HepG2 (cell line): ENCODE results near the gene MEI1. TPM values are rescaled to one million over a fixed set of nuclear protein-coding genes. Genes with fewer than 3 reads are reported as not detected.

Experiments used
- ARID4A ChIP-seq: sonication (generic); formaldehyde crosslinking; IDR thresholded peaks from 2 replicates; pipeline ENCODE4 v1.5.0; 2020; ENCODE audit warnings: mild to moderate bottlenecking, missing genetic modification reagents, borderline replicate concordance
- HDAC1 ChIP-seq: sonication (generic); formaldehyde crosslinking; IDR thresholded peaks from 2 replicates; pipeline ENCODE4 v1.5.1; 2020; ENCODE audit warnings: mild to moderate bottlenecking, missing genetic modification reagents
- MED1 ChIP-seq: sonication (generic); formaldehyde crosslinking; IDR thresholded peaks from 2 replicates; pipeline ENCODE4 v1.4.0; 2020; ENCODE audit warnings: missing genetic modification reagents
- NR2F6 ChIP-seq, 2 experiments: IDR thresholded peaks; 2 replicates each; pipeline ENCODE4 v1.6.1; 2016; ENCODE audit warnings: antibody characterized with exemption in 1 of 2, mild to moderate bottlenecking in 1 of 2
- PAXIP1 ChIP-seq: sonication (generic); formaldehyde crosslinking; conservative IDR thresholded peaks from 2 replicates; pipeline ENCODE4 v1.4.0; 2020; ENCODE audit warnings: mild to moderate bottlenecking, missing genetic modification reagents, moderate library complexity
- PITX1 ChIP-seq: sonication (generic); formaldehyde crosslinking; IDR thresholded peaks from 2 replicates; pipeline ENCODE4 v1.5.1; 2020; ENCODE audit warnings: mild to moderate bottlenecking, missing genetic modification reagents
- SAP130 ChIP-seq: IDR thresholded peaks from 2 replicates; pipeline ENCODE4 v1.6.1; 2016; ENCODE audit warnings: low read depth
- SMAD3 ChIP-seq: sonication (generic); formaldehyde crosslinking; IDR thresholded peaks from 2 replicates; pipeline ENCODE4 v1.4.0; 2020; ENCODE audit warnings: missing genetic modification reagents
- SOX13 ChIP-seq, 3 experiments: fragments of 450-650 bp in 1 of 3; sonication (generic) in 1 of 3; formaldehyde crosslinking in 1 of 3; IDR thresholded peaks in 2 of 3; conservative IDR thresholded peaks in 1 of 3; 2 replicates each; pipeline versions ENCODE4 v1.5.0 to v1.6.1; 2016 to 2020; ENCODE audit warnings: antibody characterized with exemption in 1 of 3, mild to moderate bottlenecking in 1 of 3, missing compliant biosample characterization in 1 of 3, missing genetic modification reagents in 1 of 3, moderate library complexity in 1 of 3
- SOX5 ChIP-seq: IDR thresholded peaks from 2 replicates; pipeline ENCODE4 v1.6.1; 2016; ENCODE audit warnings: borderline replicate concordance
- ZNF574 ChIP-seq: sonication (generic); formaldehyde crosslinking; IDR thresholded peaks from 2 replicates; pipeline ENCODE4 v1.4.0; 2020; ENCODE audit warnings: missing genetic modification reagents
- polyA plus RNA-seq, 8 experiments: library from polyadenylated mRNA; depleted of rRNA in 3 of 8; stranded (reverse) in 7 of 8; unstranded in 1 of 8; fragments of >200 nt; fragmentation: Illumina TruSeq in 4 of 8; extraction: Trizol in 4 of 8; gene quantifications; 2 replicates each; pipeline versions ENCODE4 v1.2.1 to v1.2.3, GENCODE V29; 2011 to 2016; ENCODE audit warnings: low read depth in 4 of 8, missing spikeins in 1 of 8, mixed read lengths in 1 of 8; ENCODE audit not compliant: insufficient read depth in 1 of 8
- total RNA-seq, 5 experiments: library from RNA; depleted of rRNA; stranded (reverse); fragments of >200 nt; fragmentation: Illumina TruSeq; extraction: Trizol; gene quantifications; 2 replicates each; pipeline ENCODE4 v1.2.3, GENCODE V29; 2016; ENCODE audit warnings: low read depth in 1 of 5
- TF ChIP-seq, protein P1 (sequence below), 2 experiments: sonication (generic) in 1 of 2; formaldehyde crosslinking in 1 of 2; IDR thresholded peaks; 2 replicates each; pipeline versions ENCODE4 v1.4.0 to v1.6.1; 2018 to 2020; ENCODE audit warnings: missing genetic modification reagents in 2 of 2, borderline replicate concordance in 1 of 2, low read depth in 1 of 2, mild to moderate bottlenecking in 1 of 2, missing biosample characterization in 1 of 2

MEI1 gene
- total and polyA plus RNA-seq, 2 of the 13 experiments (the other 11 are each of a cell fraction or from before 2014, with no cell fraction given) = 0.75 to 1.9 TPM

DNA sequence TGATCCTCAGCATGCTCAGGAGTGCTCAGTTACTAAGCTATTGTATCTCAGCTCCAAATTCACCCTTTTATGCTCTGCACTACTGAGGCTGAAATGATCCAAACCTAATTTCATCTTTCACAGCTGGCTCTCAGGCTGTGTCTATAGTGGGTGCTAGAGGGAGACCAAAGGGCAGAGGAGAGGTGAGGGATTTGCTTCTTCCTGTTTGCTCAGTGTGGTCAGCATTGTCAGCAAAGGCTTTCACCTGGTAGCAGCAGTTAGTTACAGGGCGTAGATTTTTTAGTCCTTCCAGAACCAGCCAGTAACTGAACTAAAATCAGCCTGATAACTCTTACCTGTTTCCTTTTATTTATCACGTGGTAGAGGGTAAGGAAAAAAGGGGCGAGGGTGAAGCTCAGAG, 45.0 kb upstream of the MEI1 start (continued):
- peak; percentile 71 for TF ChIP-seq PAXIP1
- TF ChIP-seq NR2F6 (IDR thresholded peaks at IDR 0.05) = no peak
- peak; percentile 31; the same call in 1 of the 2 replicates for TF ChIP-seq NR2F6 (CRISPR knock-in tag; IDR thresholded peaks at IDR 0.05)
- peak; percentile 32; the same call in 1 of the 2 replicates for TF ChIP-seq ARID4A
- TF ChIP-seq HDAC1 (CRISPR knock-in tag) = 0 out of 2 replicates have a peak, but pooled peaks have one; percentile 27
- TF ChIP-seq, protein P1, sequence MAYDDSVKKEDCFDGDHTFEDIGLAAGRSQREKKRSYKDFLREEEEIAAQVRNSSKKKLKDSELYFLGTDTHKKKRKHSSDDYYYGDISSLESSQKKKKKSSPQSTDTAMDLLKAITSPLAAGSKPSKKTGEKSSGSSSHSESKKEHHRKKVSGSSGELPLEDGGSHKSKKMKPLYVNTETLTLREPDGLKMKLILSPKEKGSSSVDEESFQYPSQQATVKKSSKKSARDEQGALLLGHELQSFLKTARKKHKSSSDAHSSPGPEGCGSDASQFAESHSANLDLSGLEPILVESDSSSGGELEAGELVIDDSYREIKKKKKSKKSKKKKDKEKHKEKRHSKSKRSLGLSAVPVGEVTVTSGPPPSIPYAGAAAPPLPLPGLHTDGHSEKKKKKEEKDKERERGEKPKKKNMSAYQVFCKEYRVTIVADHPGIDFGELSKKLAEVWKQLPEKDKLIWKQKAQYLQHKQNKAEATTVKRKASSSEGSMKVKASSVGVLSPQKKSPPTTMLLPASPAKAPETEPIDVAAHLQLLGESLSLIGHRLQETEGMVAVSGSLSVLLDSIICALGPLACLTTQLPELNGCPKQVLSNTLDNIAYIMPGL (CRISPR knock-in tag; IDR thresholded peaks at IDR 0.05; ENCODE audit: borderline replicate concordance in 1 of 2, low read depth in 1 of 2) = no peak
- TF ChIP-seq SMAD3 (CRISPR knock-in tag) = no peak
- TF ChIP-seq SOX13 (IDR thresholded peaks at IDR 0.05) = no peak
- TF ChIP-seq SOX13 (CRISPR knock-in tag; conservative IDR thresholded peaks at IDR 0.05 in 1 of 2, IDR thresholded peaks at IDR 0.05 in 1 of 2) = peak in 1 of 2 experiments; percentile 17; a peak in 1 of 4 replicates
- peak; percentile 22; the same call in 1 of the 2 replicates for TF ChIP-seq ZNF574 (CRISPR knock-in tag)
- TF ChIP-seq PITX1 = 0 out of 2 replicates have a peak, but pooled peaks have one; percentile 17
- peak; percentile 25; the same call in 1 of the 2 replicates for TF ChIP-seq MED1 (CRISPR knock-in tag)
- peak; percentile 77 for TF ChIP-seq SAP130 (CRISPR knock-in tag)
- 0 out of 2 replicates have a peak, but pooled peaks have one; percentile 21 for TF ChIP-seq SOX5
